IMR-90 (cell line): ENCODE measurements around the gene TGDS. TPM values are rescaled to one million over a fixed set of nuclear protein-coding genes. Genes with fewer than 3 reads are reported as not detected.
"Not testable (repeated sequence)": the region's sequence is repeated elsewhere in the genome, so short reads cannot be mapped to it uniquely, and the experiment has no call there.

Source experiments
- ATAC-seq: fragments of 200-7000 bp; cut with Tn5 transposase; 2 replicates; pipeline ENCODE4 v1.9.1; 2020; ENCODE audit warnings: low read depth, mild to moderate bottlenecking, moderate library complexity
- BruUV-seq: library from RNA; stranded (reverse); fragments of 400-500 nt; replicated peaks from 2 replicates; lab custom pipeline; 2021; lab: Mats Ljungman, UMichigan
- CTCF ChIA-PET: fragments of 300-600 bp; formaldehyde crosslinking; extraction: SDS; loops from one replicate; lab custom pipeline; 2021; ENCODE audit warnings: antibody characterized with exemption; lab: Yijun Ruan, JAX
- POLR2A ChIA-PET: fragments of 300-600 bp; sonication (Branson Sonifier 250); formaldehyde crosslinking; loops from one replicate; lab custom pipeline; 2022; ENCODE audit warnings: antibody characterized with exemption; ENCODE audit not compliant: unreplicated experiment; lab: Charles Lee
- DNase-seq: peaks from one replicate; pipeline ENCODE4 v3.0.0; 2013
- H2AFZ ChIP-seq: replicated peaks from 2 replicates; pipeline ENCODE3; 2013; ENCODE audit warnings: low read length, mild to moderate bottlenecking; ENCODE audit not compliant: poor library complexity
- H2AK5ac ChIP-seq: 2 replicates; pipeline ENCODE4 v1.6.1; 2013; ENCODE audit warnings: low read depth, low read length, inconsistent platforms
- H2AK9ac ChIP-seq: replicated peaks from 2 replicates; pipeline ENCODE3; 2013; ENCODE audit warnings: mild to moderate bottlenecking, low read depth, low read length, moderate library complexity; ENCODE audit not compliant: poor library complexity
- H2BK120ac ChIP-seq: 2 replicates; pipeline ENCODE4 v1.6.1; 2013; ENCODE audit warnings: low read depth, low read length, inconsistent platforms
- H2BK15ac ChIP-seq: 3 replicates; pipeline ENCODE4 v1.6.1; 2013; ENCODE audit warnings: low read depth, low read length, inconsistent platforms
- H2BK20ac ChIP-seq: 2 replicates; pipeline ENCODE4 v1.6.1; 2013; ENCODE audit warnings: low read depth, mild to moderate bottlenecking, inconsistent platforms, low read length, moderate library complexity
- H2BK5ac ChIP-seq: 2 replicates; pipeline ENCODE4 v1.6.1; 2013; ENCODE audit warnings: mild to moderate bottlenecking, low read depth, low read length, inconsistent platforms; ENCODE audit not compliant: poor library complexity, severe bottlenecking
- H3K14ac ChIP-seq: replicated peaks from 2 replicates; pipeline ENCODE4 v1.6.1; 2013; ENCODE audit warnings: low read depth, low read length, inconsistent platforms
- H3K18ac ChIP-seq: 2 replicates; pipeline ENCODE4 v1.6.1; 2013; ENCODE audit warnings: low read depth, low read length, control low read depth
- H3K23ac ChIP-seq: 2 replicates; pipeline ENCODE4 v1.6.1; 2013; ENCODE audit warnings: low read depth, low read length, inconsistent platforms
- H3K27ac ChIP-seq: 2 replicates; pipeline ENCODE4 v1.5.1; 2013; ENCODE audit warnings: mild to moderate bottlenecking, control low read depth, low read length; ENCODE audit not compliant: insufficient read depth
- H3K27me3 ChIP-seq: 2 replicates; pipeline ENCODE4 v1.6.1; 2013; ENCODE audit warnings: low read length; ENCODE audit not compliant: control insufficient read depth, insufficient read depth
- H3K36me3 ChIP-seq: 2 replicates; pipeline ENCODE4 v1.6.1; 2013; ENCODE audit warnings: low read length, mixed read lengths; ENCODE audit not compliant: control insufficient read depth, insufficient read depth
- H3K4ac ChIP-seq: 2 replicates; pipeline ENCODE4 v1.6.1; 2013; ENCODE audit warnings: low read depth, low read length, inconsistent platforms
- H3K4me1 ChIP-seq: 2 replicates; pipeline ENCODE4 v1.6.1; 2013; ENCODE audit warnings: low read length, mixed read lengths; ENCODE audit not compliant: control insufficient read depth, insufficient read depth
- H3K4me2 ChIP-seq: 2 replicates; pipeline ENCODE4 v1.6.1; 2013; ENCODE audit warnings: low read depth, mild to moderate bottlenecking, control low read depth, low read length, moderate library complexity
- H3K4me3 ChIP-seq: 2 replicates; pipeline ENCODE4 v1.5.1; 2013; ENCODE audit warnings: low read depth, mild to moderate bottlenecking, control low read depth, low read length, moderate library complexity; ENCODE audit not compliant: insufficient read depth
- H3K56ac ChIP-seq: 2 replicates; pipeline ENCODE4 v1.6.1; 2013; ENCODE audit warnings: low read length, inconsistent platforms; ENCODE audit not compliant: insufficient read depth; ENCODE audit errors: extremely low read depth
- H3K79me1 ChIP-seq, 2 experiments: 2 replicates each; pipeline ENCODE4 v1.6.1; 2013; ENCODE audit warnings: low read length in 2 of 2, inconsistent platforms in 1 of 2, low read depth in 1 of 2
- H3K9ac ChIP-seq: 2 replicates; pipeline ENCODE4 v1.6.1; 2013; ENCODE audit warnings: low read depth, low read length, control low read depth
- H3K9me1 ChIP-seq: 2 replicates; pipeline ENCODE4 v1.6.1; 2013; ENCODE audit warnings: low read length, inconsistent platforms; ENCODE audit not compliant: insufficient read depth
- H3K9me3 ChIP-seq: 2 replicates; pipeline ENCODE4 v1.6.1; 2013; ENCODE audit warnings: low read length; ENCODE audit not compliant: control insufficient read depth, insufficient read depth
- H4K20me1 ChIP-seq: 2 replicates; pipeline ENCODE4 v1.6.1; 2013; ENCODE audit warnings: low read length, inconsistent platforms; ENCODE audit not compliant: insufficient read depth
- H4K5ac ChIP-seq: 2 replicates; pipeline ENCODE4 v1.6.1; 2013; ENCODE audit warnings: mild to moderate bottlenecking, low read depth, low read length, control low read depth
- H4K8ac ChIP-seq, 2 experiments: 2 replicates each; pipeline ENCODE4 v1.6.1; 2013; ENCODE audit warnings: low read depth in 2 of 2, low read length in 2 of 2, control low read depth in 1 of 2, inconsistent platforms in 1 of 2
- H4K91ac ChIP-seq: 2 replicates; pipeline ENCODE4 v1.6.1; 2013; ENCODE audit warnings: low read depth, low read length, inconsistent platforms; ENCODE audit not compliant: insufficient read depth
- WGBS, 2 experiments: methylation state at CpG; one replicate each; pipeline versions ENCODE4 v1.1.5 to v1.1.7; 2013; ENCODE audit warnings: missing lambda C conversion rate in 2 of 2; ENCODE audit not compliant: insufficient read length in 1 of 2; ENCODE audit errors: extremely low coverage in 2 of 2; 5-methylcytosine and 5-hydroxymethylcytosine counted together
- dilution Hi-C: fragments of 300-500 bp; cut with HindIII; formaldehyde crosslinking; loops from one replicate; pipeline ENCODE4 v1.14.3; 2018; ENCODE audit warnings: low sequenced_read_pairs; ENCODE audit not compliant: unreplicated experiment
- in situ Hi-C: fragments of 300-500 bp; cut with MboI; formaldehyde crosslinking; loops from 3 replicates; pipeline ENCODE4 v1.14.3; 2019; ENCODE audit warnings: low sequenced_read_pairs, inconsistent platforms, mixed read lengths
- intact Hi-C: fragments of 100-400 bp; cut with micrococcal nuclease; formaldehyde crosslinking; loops from 2 replicates; pipeline ENCODE4 v1.10.0; 2022
- polyA plus RNA-seq, 3 experiments: library from polyadenylated mRNA; depleted of rRNA; stranded (reverse); fragments of >200 nt; gene quantifications; 2 replicates each; pipeline ENCODE4 v1.2.3, GENCODE V29; 2012; ENCODE audit warnings: low replicate concordance in 1 of 3
- total RNA-seq: library from RNA; depleted of rRNA; stranded (reverse); fragments of >200 nt; gene quantifications from 2 replicates; pipeline ENCODE4 v1.2.3, GENCODE V29; 2012

TGDS gene
- total and polyA plus RNA-seq, 2 of the 4 experiments (the other 2 are of a cell fraction) = 9.6 to 15.6 TPM

DNA sequence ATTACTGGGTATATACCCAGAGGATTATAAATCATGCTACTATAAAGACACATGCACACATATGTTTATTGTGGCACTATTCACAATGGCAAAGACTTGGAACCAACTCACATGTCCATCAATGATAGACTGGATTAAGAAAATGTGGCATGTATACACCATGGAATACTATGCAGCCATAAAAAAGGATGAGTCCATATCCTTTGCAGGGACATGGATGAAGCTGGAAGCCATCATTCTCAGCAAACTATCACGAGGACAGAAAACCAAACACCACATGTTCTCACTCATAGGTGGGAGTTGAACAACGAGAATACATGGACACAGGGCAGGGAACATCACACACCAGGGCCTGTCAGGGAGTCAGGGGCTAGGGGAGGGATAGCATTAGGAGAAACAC lies 63.7 kb downstream of the TGDS start:
- ATAC-seq, CTCF ChIA-PET, H3K27ac ChIP-seq: not testable (repeated sequence)

GRCh38 chr13:94526956-94527355 lies 69.0 kb downstream of the TGDS start:
- BruUV-seq, in situ Hi-C loops, H3K18ac ChIP-seq, H3K27ac ChIP-seq, H3K4me2 ChIP-seq, H2AFZ ChIP-seq, dilution Hi-C loops, H3K9me1 ChIP-seq, H3K9ac ChIP-seq, H2BK15ac ChIP-seq, H4K91ac ChIP-seq, H4K5ac ChIP-seq, H2BK20ac ChIP-seq, H2AK5ac ChIP-seq, H3K14ac ChIP-seq, H3K23ac ChIP-seq, H3K79me1 ChIP-seq, H2BK120ac ChIP-seq, DNase-seq, H3K56ac ChIP-seq, H3K4ac ChIP-seq, H3K27me3 ChIP-seq, intact Hi-C loops, H2BK5ac ChIP-seq, H3K9me3 ChIP-seq, H4K20me1 ChIP-seq, H3K36me3 ChIP-seq, H3K4me1 ChIP-seq, H2AK9ac ChIP-seq, ATAC-seq, POLR2A ChIA-PET, H3K4me3 ChIP-seq, H4K8ac ChIP-seq: not testable (repeated sequence)
- CTCF ChIA-PET = interaction anchor here (0.6 kb wide), 1 partner anchor 854 kb away, joined by 4 read pairs; no protein-coding TSS in a partner anchor
- WGBS, 2 experiments = 32% methylated on average over 5 of the region's 7 CpGs; no CpG with 5 or more reads in 1 of the 2 experiments

More for the DNA sequence above, 63.7 kb downstream of the TGDS start:
- H3K14ac ChIP-seq, H3K79me1 ChIP-seq, H3K4me3 ChIP-seq, H2AK9ac ChIP-seq, H3K18ac ChIP-seq, H3K27me3 ChIP-seq, H2BK15ac ChIP-seq, H3K4ac ChIP-seq, intact Hi-C loops, BruUV-seq, POLR2A ChIA-PET, in situ Hi-C loops, H3K56ac ChIP-seq, H2BK20ac ChIP-seq, H4K8ac ChIP-seq, H4K5ac ChIP-seq, H3K9me3 ChIP-seq, H2BK120ac ChIP-seq, H4K20me1 ChIP-seq, H2BK5ac ChIP-seq, H4K91ac ChIP-seq, H2AFZ ChIP-seq, dilution Hi-C loops, H3K23ac ChIP-seq, DNase-seq, H2AK5ac ChIP-seq, H3K4me2 ChIP-seq, H3K4me1 ChIP-seq, H3K36me3 ChIP-seq, H3K9me1 ChIP-seq, H3K9ac ChIP-seq: not testable (repeated sequence)
- no CpG with 5 or more reads among the region's 2 CpGs for WGBS, 2 experiments
